Measurements from ENCODE around the gene KRTAP5-2.

DNA sequence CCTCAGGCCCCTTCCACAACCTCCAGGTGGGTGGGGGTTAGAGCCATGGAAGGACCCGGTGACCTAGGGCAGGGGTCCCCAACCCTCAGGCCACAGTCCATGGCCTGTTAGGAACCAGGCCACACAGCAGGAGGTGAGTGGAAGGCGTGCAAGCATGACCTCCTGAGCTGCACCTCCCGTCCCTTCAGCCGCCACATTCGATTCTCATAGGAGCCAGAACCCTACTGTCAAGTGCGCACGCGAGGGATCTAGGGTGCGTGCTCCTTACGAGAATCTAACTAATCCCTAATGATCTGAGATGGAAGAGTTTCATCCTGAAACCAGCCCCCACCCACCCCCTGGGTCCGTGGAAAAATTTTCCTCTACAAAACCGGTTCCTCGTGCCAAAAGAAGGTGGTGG is 27.4 kb upstream of the KRTAP5-2 start:
- TF ChIP-seq, protein P1, sequence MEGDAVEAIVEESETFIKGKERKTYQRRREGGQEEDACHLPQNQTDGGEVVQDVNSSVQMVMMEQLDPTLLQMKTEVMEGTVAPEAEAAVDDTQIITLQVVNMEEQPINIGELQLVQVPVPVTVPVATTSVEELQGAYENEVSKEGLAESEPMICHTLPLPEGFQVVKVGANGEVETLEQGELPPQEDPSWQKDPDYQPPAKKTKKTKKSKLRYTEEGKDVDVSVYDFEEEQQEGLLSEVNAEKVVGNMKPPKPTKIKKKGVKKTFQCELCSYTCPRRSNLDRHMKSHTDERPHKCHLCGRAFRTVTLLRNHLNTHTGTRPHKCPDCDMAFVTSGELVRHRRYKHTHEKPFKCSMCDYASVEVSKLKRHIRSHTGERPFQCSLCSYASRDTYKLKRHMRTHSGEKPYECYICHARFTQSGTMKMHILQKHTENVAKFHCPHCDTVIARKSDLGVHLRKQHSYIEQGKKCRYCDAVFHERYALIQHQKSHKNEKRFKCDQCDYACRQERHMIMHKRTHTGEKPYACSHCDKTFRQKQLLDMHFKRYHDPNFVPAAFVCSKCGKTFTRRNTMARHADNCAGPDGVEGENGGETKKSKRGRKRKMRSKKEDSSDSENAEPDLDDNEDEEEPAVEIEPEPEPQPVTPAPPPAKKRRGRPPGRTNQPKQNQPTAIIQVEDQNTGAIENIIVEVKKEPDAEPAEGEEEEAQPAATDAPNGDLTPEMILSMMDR (IDR thresholded peaks at IDR 0.05; ENCODE audit: insufficient read depth, low read depth, low read length): no peak
- no peak for TF ChIP-seq EZH2 (IDR thresholded peaks at IDR 0.05; ENCODE audit: insufficient read depth, low read length)

All from astrocyte (in vitro differentiated cells and primary cell).